A673 (cell line): ENCODE results near the gene GLB1L2. TPM values are rescaled to one million over a fixed set of nuclear protein-coding genes. Genes with fewer than 3 reads are reported as not detected.

Experiments
- BruUV-seq: library from RNA; stranded (reverse); fragments of 400-500 nt; replicated peaks from 2 replicates; lab custom pipeline; 2021; lab: Mats Ljungman, UMichigan
- CTCF ChIA-PET: fragments of 300-600 bp; sonication (Branson Sonifier 250); formaldehyde crosslinking; loops from one replicate; lab custom pipeline; 2022; ENCODE audit warnings: antibody characterized with exemption; lab: Charles Lee
- POLR2A ChIA-PET: fragments of 300-600 bp; sonication (Branson Sonifier 250); formaldehyde crosslinking; loops from one replicate; lab custom pipeline; 2022; ENCODE audit warnings: antibody characterized with exemption; ENCODE audit not compliant: low non-redundant PET; lab: Charles Lee
- DNase-seq: peaks from one replicate; pipeline ENCODE4 v3.0.0-alpha.2; 2015; ENCODE audit warnings: low spot score
- H3K27ac ChIP-seq: fragments of 200-600 bp; sonication (generic); 2 replicates; pipeline ENCODE4 v1.5.1; 2016; ENCODE audit warnings: mixed run types, low read depth, mild to moderate bottlenecking, mixed read lengths, antibody characterized with exemption, low read length; ENCODE audit not compliant: poor library complexity, severe bottlenecking
- H3K27me3 ChIP-seq: fragments of 200-600 bp; sonication (generic); replicated peaks from 2 replicates; pipeline ENCODE4 v1.6.1; 2017; ENCODE audit warnings: mixed run types, low read depth, mild to moderate bottlenecking, mixed read lengths, antibody characterized with exemption, low read length; ENCODE audit not compliant: insufficient read depth, poor library complexity
- H3K36me3 ChIP-seq: fragments of 200-600 bp; sonication (generic); 2 replicates; pipeline ENCODE4 v1.6.1; 2016; ENCODE audit warnings: mixed run types, mild to moderate bottlenecking, mixed read lengths, antibody characterized with exemption, low read length; ENCODE audit not compliant: insufficient read depth, poor library complexity, severe bottlenecking
- H3K4me1 ChIP-seq: fragments of 200-600 bp; sonication (generic); 2 replicates; pipeline ENCODE4 v1.6.1; 2017; ENCODE audit warnings: mixed run types, mild to moderate bottlenecking, mixed read lengths, antibody characterized with exemption, low read length; ENCODE audit not compliant: insufficient read depth, poor library complexity, severe bottlenecking
- H3K4me3 ChIP-seq: fragments of 200-600 bp; sonication (generic); 2 replicates; pipeline ENCODE4 v1.5.1; 2016; ENCODE audit warnings: low read depth, mixed run types, mild to moderate bottlenecking, mixed read lengths, low read length; ENCODE audit not compliant: poor library complexity, severe bottlenecking
- H3K9me3 ChIP-seq: fragments of 200-600 bp; sonication (generic); 2 replicates; pipeline ENCODE4 v1.6.1; 2016; ENCODE audit warnings: mixed run types, low read depth, mild to moderate bottlenecking, mixed read lengths, antibody characterized with exemption, low read length; ENCODE audit not compliant: poor library complexity, severe bottlenecking
- CTCF ChIP-seq: fragments of 300-800, 200-600 bp; sonication (generic); conservative IDR thresholded peaks from 2 replicates; pipeline ENCODE4 v1.5.1; 2017; ENCODE audit warnings: low read depth, mild to moderate bottlenecking, antibody characterized with exemption, low read length, moderate library complexity, mixed read lengths
- EZH2 ChIP-seq: fragments of 200-600 bp; sonication (generic); IDR thresholded peaks from 2 replicates; pipeline ENCODE4 v1.6.1; 2017; ENCODE audit warnings: borderline replicate concordance, low read depth, mild to moderate bottlenecking, mixed read lengths, antibody characterized with exemption, low read length; ENCODE audit not compliant: poor library complexity, severe bottlenecking
- intact Hi-C: fragments of 100-400 bp; cut with micrococcal nuclease; formaldehyde crosslinking; loops from one replicate; pipeline ENCODE4 v1.10.0; 2022; ENCODE audit not compliant: unreplicated experiment
- total RNA-seq: library from RNA; stranded (reverse); gene quantifications from 2 replicates; pipeline ENCODE4 v1.2.3, GENCODE V29; 2021

Gene GLB1L2
- total RNA-seq, 1 experiment from 2014 or later: 22.6 TPM

GRCh38 chr11:134372961-134373360, 41.2 kb downstream of the GLB1L2 start:
- ChIA-PET POLR2A (no interaction called here), CTCF (no interaction called here)
- Histone ChIP-seq H3K4me1 (no peaks in the 10 kb centered on the region), H3K9me3 (no peaks in the 10 kb centered on the region), H3K27me3 (no peaks in the 10 kb centered on the region), H3K36me3 (no peaks in the 10 kb centered on the region), H3K27ac (no peak overlapping the region), H3K4me3 (no peak overlapping the region)
- intact Hi-C loops: no loop called here
- no peak for DNase-seq
- no TSS peak for BruUV-seq
- TF ChIP-seq CTCF (no peak), EZH2 (no peak)

- Histone ChIP-seq H3K4me1 (no peaks in the 10 kb centered on the region), H3K27ac (no peak overlapping the region), H3K4me3 (no peak overlapping the region), H3K9me3 (no peaks in the 10 kb centered on the region), H3K36me3 (no peaks in the 10 kb centered on the region), H3K27me3 (no peaks in the 10 kb centered on the region)
- POLR2A ChIA-PET: no interaction called here
- no peak for DNase-seq
- BruUV-seq: no TSS peak
- TF ChIP-seq EZH2 (no peak), CTCF (no peak)
- intact Hi-C loops: no loop called here
- CTCF ChIA-PET: no interaction called here
Measured at GRCh38 chr11:134373591-134374052, 41.8 kb downstream of the GLB1L2 start.

GRCh38 chr11:134374171-134374570, 42.4 kb downstream of the GLB1L2 start:
- intact Hi-C loops: no loop called here
- CTCF ChIA-PET: no interaction called here

More at GRCh38 chr11:134374171-134374570, 42.4 kb downstream of the GLB1L2 start:
- no peak overlapping the region for H3K4me3 ChIP-seq
- no peak for DNase-seq
- no peaks in the 10 kb centered on the region for H3K27me3 ChIP-seq
- H3K4me1 ChIP-seq: no peaks in the 10 kb centered on the region
- no peak overlapping the region for H3K27ac ChIP-seq
- no TSS peak for BruUV-seq
- POLR2A ChIA-PET: no interaction called here
- no peak for TF ChIP-seq CTCF
- no peaks in the 10 kb centered on the region for H3K36me3 ChIP-seq
- no peaks in the 10 kb centered on the region for H3K9me3 ChIP-seq
